Activated CD4-positive, alpha-beta T cell treated with anti-CD3 and anti-CD28 coated beads for 24 hours (primary cell): ENCODE measurements around the gene PCNX2.

Experiments used
- DNase-seq, 2 donors: peaks; one replicate each; pipeline ENCODE4 v3.0.0-alpha.2; 2020; ENCODE audit warnings: low read depth in 2 of 2

Gene PCNX2

DNA sequence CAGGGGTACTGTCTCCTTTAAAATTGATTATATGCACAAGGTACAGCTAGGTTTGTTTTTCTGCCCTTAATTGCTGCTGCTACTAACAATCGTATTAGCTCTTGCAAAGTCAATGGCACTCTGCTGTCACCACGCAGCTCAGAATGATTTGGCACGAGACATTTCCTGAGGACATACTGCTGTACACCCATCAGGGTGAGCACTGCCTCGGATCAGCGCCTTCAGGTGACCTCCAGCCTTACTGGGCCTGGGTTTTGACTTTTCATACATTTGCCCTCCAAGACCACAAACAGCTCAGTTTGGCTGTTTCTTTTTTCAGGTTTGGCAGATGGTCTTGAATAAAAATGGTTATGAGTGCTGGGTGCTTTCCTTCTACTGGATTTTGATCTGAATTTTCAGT is 234.3 kb downstream of the PCNX2 start:
- DNase-seq = no peak

- no peak for DNase-seq
Observed at GRCh38 chr1:233060461-233060994, 235.0 kb downstream of the PCNX2 start.

DNA sequence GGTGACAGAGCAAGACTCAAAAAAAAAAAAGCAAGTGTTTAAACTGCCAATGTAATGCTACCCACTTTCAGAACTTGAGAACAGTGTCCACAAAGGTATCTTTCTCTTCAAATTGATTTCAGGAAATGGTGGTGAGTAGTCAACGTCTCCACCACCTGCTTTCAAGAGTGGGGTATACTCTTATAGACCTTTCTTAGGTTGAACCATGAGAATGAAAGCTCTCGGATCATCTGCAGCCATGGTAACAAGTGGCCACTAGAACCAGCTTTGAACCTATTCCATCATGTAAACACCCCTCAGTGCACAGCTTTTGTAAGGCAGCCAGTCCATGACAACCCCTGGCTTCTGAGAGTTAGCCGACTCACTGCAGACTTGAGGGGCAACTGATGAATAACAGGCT is 237.7 kb downstream of the PCNX2 start:
- DNase-seq = no peak

DNA sequence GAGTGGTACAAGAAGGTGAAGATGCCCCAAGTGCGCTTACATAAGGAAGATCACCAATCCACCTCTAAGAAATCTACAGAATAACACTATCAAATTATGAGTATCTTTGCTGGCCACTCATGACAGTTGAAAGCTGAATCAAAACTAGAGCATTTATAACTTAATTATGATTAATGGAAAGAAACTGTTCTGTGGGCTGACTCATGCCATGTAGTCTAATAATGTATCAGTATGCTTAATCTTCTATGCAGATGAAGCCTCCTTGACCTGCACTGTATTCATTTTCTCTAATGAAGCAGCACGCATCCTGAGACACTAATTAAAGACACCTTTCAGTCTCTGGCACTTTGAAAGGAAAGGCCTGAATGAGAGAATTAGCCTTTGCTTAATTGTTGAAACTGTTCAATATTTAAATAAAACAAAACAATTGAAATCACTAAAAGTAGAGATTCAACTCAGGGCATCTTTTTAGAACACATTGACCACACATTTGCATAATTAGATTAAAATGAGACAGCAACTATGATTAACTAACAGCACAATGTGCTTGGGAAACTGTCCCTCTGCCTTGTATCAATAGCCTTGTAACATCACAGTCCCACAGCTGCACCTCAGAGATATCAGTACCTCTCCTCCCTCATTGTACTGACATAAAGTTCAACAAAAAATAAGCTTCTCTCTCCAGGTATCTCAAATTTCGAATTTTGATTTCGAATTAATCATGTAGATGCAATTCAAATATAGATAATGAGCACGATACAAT is 239.5 kb downstream of the PCNX2 start:
- DNase-seq = no peak

DNA sequence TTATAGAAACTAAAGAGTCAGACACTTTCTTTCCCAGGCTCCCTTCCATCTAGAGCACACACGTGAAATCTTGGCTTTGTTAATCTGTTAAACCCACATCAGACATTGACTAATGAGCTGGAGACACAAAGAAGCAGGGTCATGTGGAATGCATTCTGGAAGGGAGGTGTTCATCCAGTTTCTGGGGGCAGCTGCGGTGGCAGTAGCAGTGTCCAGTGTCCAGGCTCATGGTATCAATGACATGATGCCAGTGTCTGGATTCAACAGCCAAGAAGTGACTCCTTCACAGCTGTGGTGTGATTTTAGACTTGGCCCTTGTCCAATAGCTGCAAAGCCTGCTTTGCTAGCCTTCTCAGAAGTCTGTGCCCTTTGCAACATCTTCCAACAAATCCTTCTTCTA is 249.9 kb downstream of the PCNX2 start:
- no peak for DNase-seq

DNA sequence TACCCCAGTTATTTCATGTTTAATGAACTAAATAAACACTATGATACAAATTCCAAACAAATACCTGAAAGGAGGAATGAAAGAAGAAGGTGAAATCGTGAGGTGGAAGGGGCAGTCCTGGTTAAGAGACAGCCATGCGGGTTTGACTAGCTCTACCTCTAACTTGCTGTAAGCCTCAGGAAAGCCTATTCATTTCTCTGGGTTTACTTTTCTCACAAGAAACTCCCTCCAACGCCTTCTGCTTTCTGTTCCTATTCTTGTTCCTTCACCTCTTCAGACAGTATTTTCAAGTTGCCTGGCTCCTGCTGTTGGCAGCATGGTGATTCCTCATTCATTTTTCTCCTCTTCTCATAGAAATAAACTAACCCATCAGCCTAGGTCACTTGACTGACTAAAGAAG is 252.7 kb downstream of the PCNX2 start:
- DNase-seq = no peak

DNA sequence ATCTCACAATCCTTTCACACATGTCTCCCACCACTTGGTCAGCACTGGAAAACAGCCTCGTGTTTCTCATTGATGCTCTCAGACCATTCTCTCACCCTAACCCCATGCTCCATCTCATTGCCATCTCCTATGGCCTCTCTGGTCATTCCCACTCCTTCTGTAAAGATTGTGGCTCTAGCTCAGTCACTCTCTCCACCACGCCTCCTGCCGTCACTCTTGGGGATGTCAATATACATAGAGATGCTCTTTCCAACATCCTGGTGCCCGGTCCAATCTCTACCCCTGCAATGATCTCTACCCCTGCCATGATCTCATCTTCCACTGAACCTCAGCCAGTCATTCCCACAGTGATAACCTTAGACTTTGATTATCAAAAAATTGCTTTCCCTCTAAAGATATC is 255.0 kb downstream of the PCNX2 start:
- DNase-seq = no peak

GRCh38 chr1:233038581-233038980 is 256.9 kb downstream of the PCNX2 start:
- DNase-seq = no peak

DNA sequence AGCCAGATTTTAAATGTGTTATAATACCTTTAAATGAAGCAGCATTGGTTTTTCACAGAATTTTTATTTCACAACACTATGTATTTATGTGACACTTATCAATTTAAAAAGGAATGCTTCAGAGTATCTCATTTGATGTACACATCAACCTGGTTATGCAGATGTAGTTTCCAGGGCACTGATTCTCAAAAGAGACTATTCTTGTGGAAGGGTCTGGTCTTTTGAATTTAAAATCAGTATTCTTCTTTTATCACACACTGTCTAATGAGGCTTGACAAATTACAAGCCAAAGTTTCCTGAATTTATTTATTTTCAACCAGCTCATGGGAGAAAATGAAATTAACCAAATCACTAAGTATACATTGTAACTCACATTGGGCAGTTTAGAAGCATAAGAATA is 257.7 kb downstream of the PCNX2 start:
- DNase-seq = no peak

DNA sequence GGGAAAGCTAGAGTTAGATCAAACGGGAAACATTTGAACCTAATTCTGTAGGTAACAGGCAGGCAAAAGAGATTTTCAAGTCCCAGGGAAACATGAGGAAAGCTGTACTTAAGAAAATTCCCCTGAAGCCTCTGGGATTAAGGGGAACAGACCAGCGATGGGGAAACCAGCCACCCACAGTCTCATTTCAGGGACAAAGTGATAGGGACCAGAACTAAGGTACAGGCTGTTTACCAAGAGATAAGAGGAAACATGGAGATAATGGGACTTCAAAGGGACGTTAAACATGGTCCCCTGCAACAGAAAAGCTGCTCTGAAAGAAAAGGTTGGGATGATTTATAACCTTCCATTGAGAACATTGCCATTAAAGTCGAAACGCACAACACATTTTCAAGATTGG is 260.7 kb downstream of the PCNX2 start:
- no peak for DNase-seq

DNA sequence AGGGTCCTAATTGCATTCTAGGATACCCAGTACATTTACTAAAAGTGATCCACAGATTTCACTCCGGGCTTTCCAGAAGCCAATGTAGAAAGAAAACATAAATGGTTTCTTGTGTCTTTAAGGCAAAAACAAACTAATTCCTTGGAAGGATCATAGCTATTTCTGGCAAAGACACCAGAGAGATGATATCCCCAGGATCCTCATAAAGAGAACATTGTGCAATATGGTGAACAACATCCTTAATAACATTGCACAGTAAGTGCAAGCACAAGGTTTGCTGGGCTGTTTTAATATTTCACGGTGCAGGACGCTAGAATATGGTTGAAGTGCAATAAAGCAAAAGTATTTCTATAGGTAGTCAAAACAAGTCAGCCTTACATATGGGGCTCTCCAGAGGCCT is 262.2 kb downstream of the PCNX2 start:
- no peak for DNase-seq

GRCh38 chr1:233032916-233033315 is 262.6 kb downstream of the PCNX2 start:
- DNase-seq = no peak

- no peak for DNase-seq
Observed at GRCh38 chr1:233031521-233031920, 264.0 kb downstream of the PCNX2 start.

DNA sequence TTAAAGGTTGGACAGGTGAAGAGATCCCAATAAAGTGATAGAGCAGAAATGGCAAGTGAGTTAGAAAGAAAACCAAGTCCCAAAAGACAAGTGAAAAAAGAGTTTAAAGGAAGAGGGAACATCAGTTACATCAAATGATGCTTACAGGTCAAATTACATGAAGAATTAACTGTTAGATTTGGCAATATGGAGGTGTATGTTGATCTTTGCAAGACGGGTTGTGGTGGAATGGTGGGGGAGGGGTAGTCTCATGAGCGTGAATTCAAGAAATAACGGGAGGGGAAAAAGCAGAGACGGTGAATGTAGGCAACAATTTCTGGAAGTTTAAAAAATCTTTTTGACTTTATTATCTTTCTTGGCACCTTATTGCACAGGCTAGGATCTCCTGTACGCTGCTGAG is 268.5 kb downstream of the PCNX2 start:
- no peak for DNase-seq

DNA sequence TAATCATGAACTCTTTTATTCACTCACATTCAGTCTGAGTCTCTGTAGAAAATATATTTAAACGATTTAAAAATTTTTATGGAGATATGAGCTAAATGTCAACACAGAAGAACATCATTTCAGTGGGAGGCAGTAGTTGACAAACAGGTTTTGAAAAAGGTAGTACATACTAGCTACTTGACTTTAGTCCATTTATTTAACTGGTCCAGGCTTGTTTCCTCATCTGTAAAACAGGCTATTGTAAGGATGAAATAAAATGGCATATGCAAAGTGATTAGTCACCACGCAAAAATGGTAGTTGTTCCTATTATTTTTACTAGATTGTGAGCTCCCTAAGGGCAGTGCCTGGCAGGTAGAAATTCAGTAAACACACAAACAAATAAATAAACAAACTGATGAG is 270.0 kb downstream of the PCNX2 start:
- DNase-seq = no peak

DNA sequence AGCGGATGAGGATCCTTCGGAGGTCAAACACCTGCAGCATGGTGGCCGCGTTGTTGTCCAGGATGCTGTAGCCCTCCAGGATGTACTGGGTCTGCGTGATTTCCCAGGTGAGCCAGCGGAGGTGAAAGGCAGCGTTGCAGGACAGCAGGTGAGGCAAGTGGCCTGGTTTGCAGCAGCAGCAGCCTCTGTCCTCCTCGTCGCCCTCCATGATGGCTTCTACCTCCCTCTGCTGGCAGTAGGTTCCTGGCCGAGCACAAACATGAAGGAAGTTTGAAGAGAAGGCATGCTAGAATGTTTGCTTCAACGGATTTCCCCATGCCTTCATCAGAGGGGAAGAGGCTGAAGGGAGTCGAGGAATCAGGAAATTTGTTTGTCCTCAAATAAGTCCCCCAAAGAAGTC is 270.4 kb downstream of the PCNX2 start:
- DNase-seq = peak in 1 of 2 donors; percentile 0

DNA sequence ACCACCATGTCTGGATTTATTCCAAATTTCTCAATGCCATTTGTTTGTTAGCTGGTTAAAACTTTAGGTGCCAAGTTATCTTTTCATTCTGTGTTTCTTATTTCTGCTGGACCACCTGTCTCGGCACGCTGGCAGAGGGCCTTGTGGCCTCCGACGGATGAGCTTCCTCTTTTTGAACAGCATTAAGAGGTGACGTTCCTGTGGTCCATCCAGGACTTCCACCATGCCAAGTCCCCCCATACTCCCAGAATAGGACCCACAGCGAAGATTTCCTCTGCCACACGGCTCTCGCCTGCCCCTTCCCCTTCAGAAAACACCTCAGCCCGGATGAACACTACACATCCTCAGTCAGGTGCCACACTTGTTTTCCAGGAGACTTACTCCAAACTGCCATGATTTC is 271.3 kb downstream of the PCNX2 start:
- no peak for DNase-seq

GRCh38 chr1:233022246-233022645 is 273.3 kb downstream of the PCNX2 start:
- DNase-seq = no peak

- DNase-seq = no peak
Observed at GRCh38 chr1:233020426-233020825, 275.1 kb downstream of the PCNX2 start.

GRCh38 chr1:233019778-233020325 is 275.7 kb downstream of the PCNX2 start:
- DNase-seq = no peak

DNA sequence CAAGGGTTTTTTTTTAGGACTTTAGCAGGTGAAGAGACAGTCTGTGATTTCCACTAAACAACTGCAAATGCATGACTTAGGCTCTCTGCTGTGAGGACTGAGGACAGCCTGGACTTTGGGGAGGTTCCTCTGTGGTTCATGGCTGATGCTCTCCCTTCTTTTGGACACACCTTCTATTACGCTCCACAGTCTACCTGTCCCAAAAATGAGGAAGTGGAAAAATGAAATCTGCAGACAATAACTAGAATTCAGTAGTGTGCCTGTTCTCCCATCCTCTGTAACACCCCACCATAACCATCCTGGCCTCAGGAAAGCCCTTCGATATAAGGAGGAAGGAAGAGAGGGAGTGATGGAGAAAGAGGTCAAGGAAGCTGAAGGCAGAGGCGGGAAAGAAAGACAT is 276.4 kb downstream of the PCNX2 start:
- DNase-seq = no peak

GRCh38 chr1:233016798-233017197 is 278.7 kb downstream of the PCNX2 start:
- DNase-seq = no peak

GRCh38 chr1:233015965-233016364 is 279.6 kb downstream of the PCNX2 start:
- no peak for DNase-seq

GRCh38 chr1:233012021-233012420 is 283.5 kb downstream of the PCNX2 start:
- DNase-seq = no peak
